ENCODE measurements around the gene TCF12. TPM values are rescaled to one million over a fixed set of nuclear protein-coding genes. Genes with fewer than 3 reads are reported as not detected.

TCF12 gene
- total and polyA plus RNA-seq, 2 of the 8 experiments (the other 6 are each of a cell fraction or from before 2014, with no cell fraction given), result 85.8 to 101 TPM

GRCh38 chr15:57064033-57064432 is 145.6 kb downstream of the TCF12 start:
- H3K56ac ChIP-seq (replicated peaks; ENCODE audit: insufficient read length, low read depth, low read length), result no peak overlapping the region
- TF ChIP-seq POU5F1 (IDR thresholded peaks at IDR 0.05; ENCODE audit: low read depth, low read length), result no peak
- no peak for TF ChIP-seq KDM5A (IDR thresholded peaks at IDR 0.05; ENCODE audit: low read length)
- no peak for TF ChIP-seq TAF1 (IDR thresholded peaks at IDR 0.05; ENCODE audit: low read depth, low read length)
- TF ChIP-seq BACH1 (IDR thresholded peaks at IDR 0.05; ENCODE audit: low read length), result no peak
- no peak for TF ChIP-seq E2F6 (IDR thresholded peaks at IDR 0.05)
- H2BK120ac ChIP-seq (replicated peaks; ENCODE audit: low read depth, low read length), result no peak overlapping the region
- H3K18ac ChIP-seq (ENCODE audit: extremely low read depth, low read length), result no peak overlapping the region
- no peak overlapping the region for H2BK20ac ChIP-seq (ENCODE audit: low read length)
- ChIA-PET POLR2A (ENCODE audit: partially characterized antibody) (no interaction called here), CTCF (ENCODE audit: partially characterized antibody) (no interaction called here)
- H2BK12ac ChIP-seq (ENCODE audit: low read depth, low read length), result no peak overlapping the region
- no peak overlapping the region for H2BK15ac ChIP-seq (ENCODE audit: low read length)
- no peak overlapping the region for H2AK5ac ChIP-seq (ENCODE audit: low read depth, low read length)
- no peak overlapping the region for H3K27ac ChIP-seq (ENCODE audit: low read depth, low read length)
- H3K79me1 ChIP-seq (ENCODE audit: low read depth, low read length), result peaks cover 2% of the 10 kb centered on the region; the same call in 1 of the 2 replicates
- no peaks in the 10 kb centered on the region; a peak in 1 of 8 replicates for H3K36me3 ChIP-seq (ENCODE audit: control insufficient read depth in 2 of 4, insufficient read depth in 4 of 4, low read length in 3 of 4)
- no peak for FAIRE-seq
- H3K4me1 ChIP-seq (replicated peaks in 1 of 4; ENCODE audit: control insufficient read depth in 3 of 4, insufficient read depth in 4 of 4, low read length in 3 of 4), result peaks cover 0 to 2% (median 0%) of the 10 kb centered on the region in 4 experiments; a peak in 2 of 7 replicates
- H3K4me3 ChIP-seq (ENCODE audit: extremely low read depth in 1 of 4, insufficient read depth in 2 of 4, low read depth in 3 of 4, low read length in 4 of 4), result no peak overlapping the region
- H3K27me3 ChIP-seq (replicated peaks in 1 of 4; ENCODE audit: control insufficient read depth in 3 of 4, extremely low read depth in 1 of 4, insufficient read depth in 3 of 4, low read length in 3 of 4), result no peaks in the 10 kb centered on the region
- peaks cover 2% of the 10 kb centered on the region in 2 experiments for H4K20me1 ChIP-seq (replicated peaks in 1 of 2; ENCODE audit: control insufficient read depth in 1 of 2, insufficient read depth in 2 of 2, low read length in 2 of 2)
- H3K9ac ChIP-seq (replicated peaks in 1 of 4; ENCODE audit: extremely low read depth in 1 of 4, low read depth in 3 of 4, low read length in 3 of 4), result no peak overlapping the region
- H3K79me2 ChIP-seq (ENCODE audit: control insufficient read depth in 1 of 2, insufficient read depth in 2 of 2, low read length in 2 of 2), result peaks cover 0 to 65% of the 10 kb centered on the region in 2 experiments; a peak in 3 of 4 replicates
- H4K5ac ChIP-seq (ENCODE audit: insufficient read length, low read depth, low read length), result no peak overlapping the region
- H2AFZ ChIP-seq (ENCODE audit: low read length), result no peak overlapping the region
- no peak overlapping the region for H2BK5ac ChIP-seq (ENCODE audit: low read depth, low read length)
- no peak overlapping the region for H3K14ac ChIP-seq (ENCODE audit: insufficient read length)
- no peaks in the 10 kb centered on the region; the same call in 1 of the 2 replicates for H3K23me2 ChIP-seq (ENCODE audit: low read depth, low read length)
- H4K91ac ChIP-seq (replicated peaks; ENCODE audit: insufficient read length, low read length), result no peak overlapping the region
- DNase-seq (ENCODE audit: low read depth in 1 of 2, low spot score in 2 of 2), result no peak
- no peaks in the 10 kb centered on the region for H3K9me3 ChIP-seq (ENCODE audit: insufficient read depth in 2 of 2, low read depth in 1 of 2, low read length in 1 of 2)
- no peak overlapping the region for H4K8ac ChIP-seq (ENCODE audit: extremely low read depth, insufficient read depth, low read length)
- no peak overlapping the region for H3K4ac ChIP-seq (replicated peaks; ENCODE audit: insufficient read length, low read depth, low read length)
- H3K23ac ChIP-seq (ENCODE audit: insufficient read length), result no peak overlapping the region
- no peak overlapping the region for H3K4me2 ChIP-seq (ENCODE audit: insufficient read depth in 1 of 2, low read depth in 2 of 2, low read length in 2 of 2)
